Fibroblast of mammary gland (primary cell): ENCODE data around the gene PTMS.

Source experiments
- DNase-seq: peaks from one replicate; pipeline ENCODE4 v3.0.0-alpha.2; 2010; ENCODE audit warnings: low read depth
- H3K4me3 ChIP-seq: 2 replicates; pipeline ENCODE4 v1.5.1; 2011; ENCODE audit warnings: low read depth, mild to moderate bottlenecking, low read length, moderate library complexity; ENCODE audit not compliant: control insufficient read depth
- CTCF ChIP-seq: conservative IDR thresholded peaks from 2 replicates; pipeline ENCODE4 v1.5.1; 2011; ENCODE audit warnings: low read depth, low read length, inconsistent platforms; ENCODE audit not compliant: control insufficient read depth, insufficient read depth

PTMS gene

DNA sequence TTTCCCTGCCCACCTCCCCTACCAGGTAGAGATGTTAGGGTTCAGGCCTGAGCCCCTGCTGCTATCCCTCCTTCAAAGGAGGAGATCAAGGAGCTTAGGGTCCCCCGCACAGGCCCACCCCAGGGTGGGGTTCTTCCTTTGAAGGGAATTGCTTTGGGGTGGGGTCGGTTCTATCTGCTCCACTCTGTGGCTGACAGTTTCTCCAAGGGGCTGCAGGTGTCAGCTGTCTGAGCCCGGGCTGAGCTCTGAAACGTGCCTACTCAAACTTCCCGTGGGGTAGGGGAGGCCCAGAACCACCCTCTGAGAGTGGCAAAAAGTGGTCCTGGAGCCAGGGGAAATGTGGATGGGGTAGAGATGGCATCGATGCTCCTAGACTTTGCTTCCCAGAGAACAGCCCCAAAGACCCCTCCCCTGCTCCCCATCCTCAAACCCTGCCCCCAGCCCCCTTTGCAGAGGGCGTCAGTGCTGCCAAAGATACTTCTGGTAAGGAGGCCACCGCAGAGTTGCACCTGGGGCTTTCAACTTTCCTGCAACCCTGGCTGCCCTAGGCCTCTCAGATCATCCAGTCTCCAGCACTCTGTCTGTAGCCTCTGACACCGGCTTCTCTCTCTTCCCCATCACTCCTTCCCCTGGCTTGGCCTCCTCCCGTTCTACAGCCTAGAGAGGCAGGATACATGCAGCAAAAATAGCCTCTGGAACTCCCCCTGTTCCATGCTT lies 16.8 kb downstream of the PTMS start:
- TF ChIP-seq CTCF: no peak

DNA sequence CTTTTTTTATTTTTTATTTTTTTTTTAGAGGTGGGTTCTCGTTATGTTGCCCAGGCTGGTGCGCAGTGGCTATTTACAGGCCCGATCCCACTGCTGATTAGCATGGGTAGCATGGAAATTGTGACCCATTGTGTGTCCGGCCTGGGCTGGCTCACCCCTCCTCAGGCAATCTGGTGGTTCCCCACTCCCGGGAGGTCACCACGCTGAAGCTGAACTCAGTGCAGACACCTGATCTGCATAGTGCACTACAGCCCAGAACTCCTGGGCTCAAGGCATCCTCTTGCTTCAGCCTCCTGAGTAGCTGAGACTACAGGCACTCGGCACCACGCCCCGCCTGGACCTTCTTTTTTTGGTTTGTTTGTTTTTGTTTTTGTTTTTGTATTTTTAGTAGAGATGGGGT lies 17.7 kb downstream of the PTMS start:
- TF ChIP-seq CTCF: no peak
- H3K4me3 ChIP-seq: no peak overlapping the region
- no peak for DNase-seq

More for the DNA sequence above, 16.8 kb downstream of the PTMS start:
- DNase-seq: no peak
- H3K4me3 ChIP-seq: no peak overlapping the region

- no peak overlapping the region for H3K4me3 ChIP-seq
- DNase-seq: no peak
- no peak for TF ChIP-seq CTCF
Measured at GRCh38 chr12:6784296-6784695, 18.1 kb downstream of the PTMS start.

- no peak overlapping the region for H3K4me3 ChIP-seq
- TF ChIP-seq CTCF: no peak
- DNase-seq: no peak
Measured at GRCh38 chr12:6784761-6785160, 18.6 kb downstream of the PTMS start.

- no peak for DNase-seq
- H3K4me3 ChIP-seq: no peak overlapping the region
- no peak for TF ChIP-seq CTCF
Measured at GRCh38 chr12:6786416-6787094, 20.4 kb downstream of the PTMS start.

DNA sequence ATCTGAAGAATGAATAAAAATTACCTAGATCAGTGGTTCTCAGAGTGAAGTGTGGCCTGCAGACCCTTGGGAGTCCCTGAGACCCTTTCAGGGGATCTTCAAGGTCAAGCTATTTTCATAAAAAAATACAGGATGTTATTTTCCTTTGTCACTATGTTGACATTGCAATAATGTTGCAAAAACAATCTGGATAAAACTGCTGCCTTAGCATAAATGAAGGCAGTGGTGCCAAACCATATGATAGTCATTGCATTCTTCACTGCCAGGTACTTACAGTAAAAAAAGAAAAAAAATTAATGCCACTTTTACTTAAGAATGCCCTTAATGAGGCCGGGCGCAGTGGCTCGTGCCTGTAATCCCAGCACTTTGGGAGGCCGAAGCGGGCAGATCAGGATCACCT lies 21.1 kb downstream of the PTMS start:
- no peak for DNase-seq
- H3K4me3 ChIP-seq: no peak overlapping the region
- no peak for TF ChIP-seq CTCF
